SK-N-SH (cell line): ENCODE data around the gene RAMP3.

Source experiments
- NRF1 ChIP-seq: IDR thresholded peaks from 2 replicates; pipeline ENCODE4 v1.6.1; 2012; ENCODE audit warnings: low read depth, mild to moderate bottlenecking, low read length
- POLR2AphosphoS5 ChIP-seq: IDR thresholded peaks from 2 replicates; pipeline ENCODE4 v1.6.1; 2012; ENCODE audit warnings: low read depth, low read length
- TCF12 ChIP-seq: IDR thresholded peaks from 2 replicates; pipeline ENCODE4 v1.4.0; 2012
- TF ChIP-seq, protein P1 (sequence below): fragments of 200-600 bp; sonication (generic); IDR thresholded peaks from 2 replicates; pipeline ENCODE4 v1.6.1; 2017; ENCODE audit warnings: antibody characterized with exemption, mild to moderate bottlenecking, moderate library complexity

DNA sequence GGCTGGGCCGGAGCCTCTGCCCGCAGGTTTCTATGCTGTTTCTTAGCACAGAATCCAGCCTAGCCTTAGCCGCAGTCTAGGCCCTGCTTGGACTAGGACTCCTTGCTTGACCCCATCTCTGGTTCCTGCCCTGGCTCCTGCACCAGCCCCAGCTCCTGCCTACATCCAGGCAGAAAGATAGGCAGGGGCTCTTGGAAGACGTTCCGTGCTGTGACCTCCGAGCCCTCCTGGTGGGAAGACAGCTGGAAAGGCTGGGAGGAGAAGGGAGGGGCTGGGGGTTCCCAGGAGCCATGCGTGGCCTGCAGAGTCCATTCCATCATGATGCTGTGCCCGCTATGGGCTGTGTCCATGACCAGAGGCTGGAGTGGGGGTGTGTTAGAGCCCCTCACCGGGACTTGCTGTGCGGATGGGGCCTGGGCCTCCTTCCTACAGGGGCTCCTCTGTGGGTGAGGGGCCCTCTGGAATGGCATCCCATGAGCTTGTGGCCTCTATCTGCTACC is 26.2 kb downstream of the RAMP3 start:
- TF ChIP-seq, protein P1, sequence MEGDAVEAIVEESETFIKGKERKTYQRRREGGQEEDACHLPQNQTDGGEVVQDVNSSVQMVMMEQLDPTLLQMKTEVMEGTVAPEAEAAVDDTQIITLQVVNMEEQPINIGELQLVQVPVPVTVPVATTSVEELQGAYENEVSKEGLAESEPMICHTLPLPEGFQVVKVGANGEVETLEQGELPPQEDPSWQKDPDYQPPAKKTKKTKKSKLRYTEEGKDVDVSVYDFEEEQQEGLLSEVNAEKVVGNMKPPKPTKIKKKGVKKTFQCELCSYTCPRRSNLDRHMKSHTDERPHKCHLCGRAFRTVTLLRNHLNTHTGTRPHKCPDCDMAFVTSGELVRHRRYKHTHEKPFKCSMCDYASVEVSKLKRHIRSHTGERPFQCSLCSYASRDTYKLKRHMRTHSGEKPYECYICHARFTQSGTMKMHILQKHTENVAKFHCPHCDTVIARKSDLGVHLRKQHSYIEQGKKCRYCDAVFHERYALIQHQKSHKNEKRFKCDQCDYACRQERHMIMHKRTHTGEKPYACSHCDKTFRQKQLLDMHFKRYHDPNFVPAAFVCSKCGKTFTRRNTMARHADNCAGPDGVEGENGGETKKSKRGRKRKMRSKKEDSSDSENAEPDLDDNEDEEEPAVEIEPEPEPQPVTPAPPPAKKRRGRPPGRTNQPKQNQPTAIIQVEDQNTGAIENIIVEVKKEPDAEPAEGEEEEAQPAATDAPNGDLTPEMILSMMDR = no peak
- TF ChIP-seq POLR2AphosphoS5 = no peak
- no peak for TF ChIP-seq TCF12
- TF ChIP-seq NRF1 = no peak
